Peyer's patch (tissue), 4 donors: ENCODE data around the gene METTL15. TPM values are rescaled to one million over a fixed set of nuclear protein-coding genes. Genes with fewer than 3 reads are reported as not detected.

ENCODE experiments used
- DNase-seq, 3 donors: peaks; one replicate each; pipeline ENCODE4 v3.0.0-alpha.2; 2017 to 2019
- H3K27ac ChIP-seq, 4 donors: fragments of 200-600 bp; sonication (generic); one replicate each; pipeline ENCODE4 v1.5.1; 2016 to 2019
- H3K27me3 ChIP-seq, 2 donors: fragments of 200-600 bp; sonication (generic); one replicate each; pipeline ENCODE4 v1.5.1; 2019
- H3K36me3 ChIP-seq, 3 donors: fragments of 200-600 bp; sonication (generic); one replicate each; pipeline ENCODE4 v1.5.1; 2016 to 2019
- H3K4me1 ChIP-seq, 4 donors: fragments of 200-600 bp; sonication (generic); one replicate each; pipeline ENCODE4 v1.5.1; 2016 to 2019
- H3K4me3 ChIP-seq, 4 donors: fragments of 200-600 bp; sonication (generic); 1 replicate in 3 of 4; 2 replicates in 1 of 4; pipeline ENCODE4 v1.5.1; 2016 to 2019; ENCODE audit warnings: mild to moderate bottlenecking in 1 of 4
- H3K9me3 ChIP-seq, 4 donors: fragments of 200-600 bp; sonication (generic); one replicate each; pipeline ENCODE4 v1.5.1; 2016 to 2019; ENCODE audit warnings: mild to moderate bottlenecking in 1 of 4
- POLR2A ChIP-seq, 2 donors: fragments of 450-650 bp; IDR thresholded peaks; one replicate each; pipeline ENCODE4 v1.5.1; 2017; ENCODE audit warnings: antibody characterized with exemption in 2 of 2, mild to moderate bottlenecking in 2 of 2, moderate library complexity in 2 of 2
- total RNA-seq, 4 donors: library from RNA; depleted of rRNA; stranded (reverse); fragments of >200 nt; gene quantifications; one replicate each; pipeline ENCODE4 v1.1.0, GENCODE V29; 2016
- TF ChIP-seq, protein P1 (sequence below), 6 experiments: fragments of 450-650 bp in 4 of 6; fragments of 200-600 bp in 2 of 6; sonication (generic) in 1 of 6; IDR thresholded peaks; one replicate each; pipeline ENCODE4 v1.5.1; 2017 to 2019; ENCODE audit warnings: antibody characterized with exemption in 6 of 6, mild to moderate bottlenecking in 3 of 6, moderate library complexity in 1 of 6

The METTL15 gene
- total RNA-seq, 4 donors from 2014 or later: 7.2 to 13.3 (median 11.2) TPM

DNA sequence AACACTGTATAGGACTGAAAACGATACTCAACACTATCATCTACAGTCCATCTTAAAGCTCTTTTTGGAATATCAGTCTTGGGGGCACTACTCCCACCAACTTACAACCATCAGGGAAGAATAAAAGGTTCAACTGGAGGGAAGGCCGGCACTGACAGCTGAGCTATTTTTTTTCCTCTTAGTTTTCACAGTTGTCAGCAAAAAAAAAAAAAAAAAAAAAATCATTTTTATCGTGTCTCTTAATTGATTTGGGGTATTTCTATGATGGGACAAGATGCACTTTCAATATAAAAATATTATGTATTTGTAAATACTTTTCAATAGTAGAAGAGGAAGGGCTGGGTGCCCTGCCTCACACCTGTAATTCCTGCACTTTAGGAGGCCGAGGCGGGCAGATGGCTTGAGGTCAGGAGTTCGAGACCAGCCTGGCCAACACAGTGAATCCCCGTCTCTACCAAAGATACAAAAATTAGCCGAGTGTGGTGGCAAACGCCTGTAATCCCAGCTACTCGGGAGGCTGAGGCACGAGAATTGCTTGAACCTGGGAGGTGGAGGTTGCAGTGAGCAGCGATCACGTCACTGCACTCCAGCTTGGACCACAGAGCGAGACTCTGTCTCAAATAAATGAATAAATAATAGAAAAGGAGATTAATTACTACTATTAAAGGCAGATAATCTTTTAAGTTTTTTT, 1.7 kb upstream of the METTL15 start:
- Histone ChIP-seq H3K4me3 (no peak overlapping the region), H3K27ac (no peak overlapping the region), H3K9me3 (no peaks in the 10 kb centered on the region), H3K36me3 (no peaks in the 10 kb centered on the region), H3K27me3 (no peaks in the 10 kb centered on the region), H3K4me1 (peaks cover 0 to 31% (median 3%) of the 10 kb centered on the region in 4 donors)
- TF ChIP-seq POLR2A (IDR thresholded peaks at IDR 0.05): no peak
- TF ChIP-seq, protein P1, sequence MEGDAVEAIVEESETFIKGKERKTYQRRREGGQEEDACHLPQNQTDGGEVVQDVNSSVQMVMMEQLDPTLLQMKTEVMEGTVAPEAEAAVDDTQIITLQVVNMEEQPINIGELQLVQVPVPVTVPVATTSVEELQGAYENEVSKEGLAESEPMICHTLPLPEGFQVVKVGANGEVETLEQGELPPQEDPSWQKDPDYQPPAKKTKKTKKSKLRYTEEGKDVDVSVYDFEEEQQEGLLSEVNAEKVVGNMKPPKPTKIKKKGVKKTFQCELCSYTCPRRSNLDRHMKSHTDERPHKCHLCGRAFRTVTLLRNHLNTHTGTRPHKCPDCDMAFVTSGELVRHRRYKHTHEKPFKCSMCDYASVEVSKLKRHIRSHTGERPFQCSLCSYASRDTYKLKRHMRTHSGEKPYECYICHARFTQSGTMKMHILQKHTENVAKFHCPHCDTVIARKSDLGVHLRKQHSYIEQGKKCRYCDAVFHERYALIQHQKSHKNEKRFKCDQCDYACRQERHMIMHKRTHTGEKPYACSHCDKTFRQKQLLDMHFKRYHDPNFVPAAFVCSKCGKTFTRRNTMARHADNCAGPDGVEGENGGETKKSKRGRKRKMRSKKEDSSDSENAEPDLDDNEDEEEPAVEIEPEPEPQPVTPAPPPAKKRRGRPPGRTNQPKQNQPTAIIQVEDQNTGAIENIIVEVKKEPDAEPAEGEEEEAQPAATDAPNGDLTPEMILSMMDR (IDR thresholded peaks at IDR 0.05): no peak
- DNase-seq: no peak

DNA sequence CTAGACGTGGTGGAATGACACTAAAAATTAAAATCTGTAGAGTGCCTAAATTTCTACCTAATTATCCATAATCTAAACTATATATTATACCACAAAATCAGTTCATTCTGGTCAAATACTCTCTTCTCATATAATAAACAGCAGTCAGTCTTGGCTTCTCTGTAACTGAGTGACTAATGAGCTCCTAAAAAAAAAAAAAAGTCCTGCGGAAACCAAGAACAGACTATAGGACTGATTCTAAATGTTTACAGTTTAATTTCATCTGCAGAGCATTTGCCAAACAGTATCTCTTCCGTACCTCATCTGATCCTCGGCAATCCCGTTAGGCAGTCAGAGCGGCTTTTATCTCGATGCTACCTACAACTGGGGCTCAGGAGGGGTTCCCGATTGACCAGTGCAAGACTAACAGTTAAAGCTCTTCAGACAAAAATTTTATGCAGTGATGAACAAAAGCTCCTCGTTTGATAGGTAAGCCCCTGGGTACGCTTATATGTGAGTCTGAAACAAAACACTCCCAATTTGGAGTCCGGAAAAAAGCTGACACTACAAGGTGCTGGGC, 918 bp upstream of the METTL15 start:
- Histone ChIP-seq H3K36me3 (no peaks in the 10 kb centered on the region), H3K9me3 (no peaks in the 10 kb centered on the region), H3K27me3 (no peaks in the 10 kb centered on the region), H3K4me1 (peaks cover 0 to 31% (median 3%) of the 10 kb centered on the region in 4 donors), H3K4me3 (peak overlapping the region; percentile 38 to 69 (median 58)), H3K27ac (peak overlapping the region; percentile 61 to 82 (median 72))
- DNase-seq: peak in 1 of 3 donors; percentile 43
- no peak for TF ChIP-seq POLR2A (IDR thresholded peaks at IDR 0.05)
- TF ChIP-seq, protein P1 (IDR thresholded peaks at IDR 0.05): no peak

DNA sequence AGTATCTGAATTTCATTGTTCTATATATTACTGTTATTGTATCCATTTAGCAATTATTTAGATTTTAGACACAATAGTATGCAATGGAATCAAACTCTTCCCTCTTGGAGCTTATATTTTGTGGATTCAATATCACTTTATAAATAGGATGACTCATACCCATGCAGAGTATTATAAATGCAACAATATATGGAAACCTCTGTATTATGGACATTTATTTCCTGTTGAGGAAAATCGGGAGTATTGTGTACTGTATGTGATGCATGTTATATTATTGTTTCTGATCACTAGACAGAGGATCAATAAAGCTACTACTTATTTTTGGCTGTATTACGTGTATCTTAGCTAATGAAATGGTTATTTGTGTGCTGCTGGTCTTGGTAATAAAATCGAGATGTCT, 770 bp downstream of the METTL15 start:
- no peak for DNase-seq
- Histone ChIP-seq H3K9me3 (no peaks in the 10 kb centered on the region), H3K27ac (peak overlapping the region in 1 of 4 donors; percentile 86), H3K4me1 (peaks cover 0 to 31% (median 3%) of the 10 kb centered on the region in 4 donors), H3K27me3 (no peaks in the 10 kb centered on the region), H3K36me3 (no peaks in the 10 kb centered on the region), H3K4me3 (peak overlapping the region in 2 of 4 donors; percentile 63 to 69)
- no peak for TF ChIP-seq POLR2A (IDR thresholded peaks at IDR 0.05)
- TF ChIP-seq, protein P1 (IDR thresholded peaks at IDR 0.05): no peak

DNA sequence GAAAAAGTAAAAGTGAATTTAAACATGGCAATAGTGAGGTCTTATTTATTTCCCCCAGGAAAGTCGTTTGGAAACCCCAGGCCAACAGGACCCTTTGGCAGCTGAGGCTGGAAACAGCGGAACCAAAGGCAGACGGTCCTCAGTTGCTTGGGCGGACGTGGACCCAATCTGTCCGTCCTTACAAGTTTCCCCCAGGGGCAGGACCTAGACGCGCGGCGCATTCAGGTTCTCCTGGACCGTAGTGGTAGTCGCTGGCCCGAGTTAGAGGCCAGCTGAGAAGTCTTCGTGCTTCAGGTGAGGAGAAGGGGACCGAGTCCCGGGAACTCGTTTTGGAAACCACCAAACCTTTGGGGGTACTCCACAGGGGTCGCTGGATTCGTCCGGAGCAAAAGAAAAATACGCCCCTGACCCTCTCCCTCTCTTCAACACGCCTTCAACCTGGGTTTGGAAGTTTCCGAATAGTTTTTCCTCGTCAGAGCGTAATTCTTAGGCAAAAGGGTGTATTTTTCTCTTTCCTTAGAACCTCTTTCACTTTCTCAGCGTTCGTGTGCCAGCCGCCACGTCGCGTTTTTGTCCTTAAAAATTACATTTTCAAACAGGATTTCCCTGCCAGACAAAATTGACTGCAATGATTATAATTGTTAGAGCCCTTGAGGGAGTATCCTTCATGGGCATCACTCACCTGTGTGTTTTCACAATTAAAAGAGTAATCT, 2.1 kb downstream of the METTL15 start:
- peak overlapping the region; percentile 59 to 86 (median 68) for H3K27ac ChIP-seq
- H3K4me3 ChIP-seq: peak overlapping the region; percentile 56 to 68 (median 60)
- TF ChIP-seq, protein P1 (IDR thresholded peaks at IDR 0.05): no peak
- TF ChIP-seq POLR2A (IDR thresholded peaks at IDR 0.05): peak in 1 of 2 donors; percentile 20
- no peaks in the 10 kb centered on the region for H3K27me3 ChIP-seq
- peak; percentile 65 to 86 (median 78) for DNase-seq
- peaks cover 0 to 31% (median 3%) of the 10 kb centered on the region in 4 donors for H3K4me1 ChIP-seq
- no peaks in the 10 kb centered on the region for H3K9me3 ChIP-seq
- H3K36me3 ChIP-seq: peaks cover 0 to 12% (median 0%) of the 10 kb centered on the region in 3 donors

DNA sequence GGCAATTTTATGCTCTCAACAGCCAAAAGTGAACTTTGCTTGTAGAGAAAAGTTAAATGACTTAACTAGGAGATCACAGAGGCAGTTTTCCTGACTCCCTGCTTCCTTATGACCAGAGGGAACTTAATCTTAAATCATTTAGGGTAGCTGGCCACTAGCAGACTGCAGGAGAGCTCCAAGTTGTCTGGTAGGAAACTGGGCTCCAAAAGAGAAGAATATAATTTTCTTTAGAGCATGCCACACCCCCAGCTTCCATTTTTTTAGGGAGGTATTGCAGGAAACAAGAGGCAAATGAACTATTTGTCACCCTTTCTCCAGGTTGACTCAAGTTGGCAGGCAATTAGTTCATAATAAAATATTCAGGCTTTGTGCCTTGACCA, 2.6 kb downstream of the METTL15 start:
- peaks cover 0 to 31% (median 3%) of the 10 kb centered on the region in 4 donors for H3K4me1 ChIP-seq
- DNase-seq: no peak
- H3K27me3 ChIP-seq: no peaks in the 10 kb centered on the region
- H3K27ac ChIP-seq: peak overlapping the region; percentile 59 to 86 (median 68)
- TF ChIP-seq, protein P1 (IDR thresholded peaks at IDR 0.05): no peak
- TF ChIP-seq POLR2A (IDR thresholded peaks at IDR 0.05): no peak
- no peaks in the 10 kb centered on the region for H3K9me3 ChIP-seq
- H3K4me3 ChIP-seq: peak overlapping the region; percentile 56 to 68 (median 60)
- peaks cover 0 to 18% (median 0%) of the 10 kb centered on the region in 3 donors for H3K36me3 ChIP-seq
